Caco-2 (cell line): ENCODE measurements around the gene TMEM184B. TPM values are rescaled to one million over a fixed set of nuclear protein-coding genes. Genes with fewer than 3 reads are reported as not detected.

Experiments used
- BruUV-seq: library from RNA; stranded (reverse); fragments of 400-500 nt; replicated peaks from 2 replicates; lab custom pipeline; 2021; lab: Mats Ljungman, UMichigan
- CTCF ChIA-PET: fragments of 300-600 bp; sonication (Branson Sonifier 250); formaldehyde crosslinking; loops from one replicate; lab custom pipeline; 2022; ENCODE audit warnings: antibody characterized with exemption; lab: Charles Lee
- POLR2A ChIA-PET: fragments of 300-600 bp; sonication (Branson Sonifier 250); formaldehyde crosslinking; loops from one replicate; lab custom pipeline; 2022; ENCODE audit warnings: antibody characterized with exemption; lab: Charles Lee
- DNase-seq, 2 experiments: peaks; one replicate each; pipeline versions ENCODE4 v3.0.0 to v3.0.0-alpha.2; 2020 to 2022
- H3K27me3 ChIP-seq: replicated peaks from 2 replicates; pipeline ENCODE4 v1.6.0; 2011; ENCODE audit warnings: low read length; ENCODE audit not compliant: control insufficient read depth, insufficient read depth
- H3K36me3 ChIP-seq: 2 replicates; pipeline ENCODE4 v1.5.1; 2011; ENCODE audit warnings: low read length; ENCODE audit not compliant: control insufficient read depth, insufficient read depth
- H3K4me1 ChIP-seq: fragments of 250-450 bp; sonication (Bioruptor Pico); 2 replicates; pipeline ENCODE4 v1.5.1; 2020; ENCODE audit warnings: mild to moderate bottlenecking
- H3K4me3 ChIP-seq: 2 replicates; pipeline ENCODE4 v1.5.1; 2011; ENCODE audit warnings: low read depth, mild to moderate bottlenecking, control low read depth, low read length
- H3K9me3 ChIP-seq: fragments of 250-450 bp; sonication (Bioruptor Pico); 2 replicates; pipeline ENCODE4 v1.5.1; 2020; ENCODE audit warnings: mild to moderate bottlenecking, moderate library complexity
- H3K27ac Mint-ChIP-seq: one replicate; pipeline ENCODE4 v1.8.0; 2022; ENCODE audit warnings: mixed read lengths; ENCODE audit not compliant: unreplicated experiment
- H3K27me3 Mint-ChIP-seq: one replicate; pipeline ENCODE4 v1.8.0; 2022; ENCODE audit warnings: mixed read lengths; ENCODE audit not compliant: insufficient read depth, unreplicated experiment
- H3K36me3 Mint-ChIP-seq: one replicate; pipeline ENCODE4 v1.8.0; 2022; ENCODE audit warnings: mild to moderate bottlenecking, mixed read lengths; ENCODE audit not compliant: insufficient read depth, unreplicated experiment
- H3K4me1 Mint-ChIP-seq: one replicate; pipeline ENCODE4 v1.8.0; 2022; ENCODE audit warnings: low read depth, mixed read lengths; ENCODE audit not compliant: unreplicated experiment
- H3K4me3 Mint-ChIP-seq: one replicate; pipeline ENCODE4 v1.8.0; 2022; ENCODE audit warnings: mild to moderate bottlenecking, moderate library complexity, mixed read lengths; ENCODE audit not compliant: unreplicated experiment
- H3K9me3 Mint-ChIP-seq: one replicate; pipeline ENCODE4 v1.8.0; 2022; ENCODE audit warnings: mixed read lengths; ENCODE audit not compliant: unreplicated experiment
- CTCF ChIP-seq, 2 experiments: fragments of 200-600 bp in 1 of 2; IDR thresholded peaks; 1 replicate in 1 of 2; 2 replicates in 1 of 2; pipeline versions ENCODE4 v1.5.1 to v1.8.0; 2011 to 2022; ENCODE audit warnings: antibody characterized with exemption in 1 of 2, control low read depth in 1 of 2, inconsistent platforms in 1 of 2, low read depth in 1 of 2, low read length in 1 of 2, mild to moderate bottlenecking in 1 of 2, moderate library complexity in 1 of 2; ENCODE audit not compliant: insufficient read depth in 1 of 2, severe bottlenecking in 1 of 2, unreplicated experiment in 1 of 2
- intact Hi-C: fragments of 100-400 bp; cut with micrococcal nuclease; formaldehyde crosslinking; loops from one replicate; pipeline ENCODE4 v1.10.0; 2022; ENCODE audit not compliant: unreplicated experiment
- total RNA-seq: library from RNA; stranded (reverse); gene quantifications from 2 replicates; pipeline ENCODE4 v1.2.3, GENCODE V29; 2022

The TMEM184B gene
- total RNA-seq, 1 experiment from 2014 or later = 53.3 TPM

- ChIA-PET POLR2A (no interaction called here), CTCF (interaction anchor here (0.6 kb wide), 1 partner anchor 153 kb away, joined by 3 read pairs; no protein-coding TSS in a partner anchor)
- no TSS peak for BruUV-seq
Measured at GRCh38 chr22:38193580-38193979, 79.2 kb downstream of the TMEM184B start.

GRCh38 chr22:38192475-38192863 lies 80.3 kb downstream of the TMEM184B start:
- peaks cover 26% of the 10 kb centered on the region for H3K4me1 ChIP-seq
- peaks cover 6% of the 10 kb centered on the region for H3K36me3 Mint-ChIP-seq
- no peaks in the 10 kb centered on the region for H3K36me3 ChIP-seq
- no peaks in the 10 kb centered on the region for H3K27me3 ChIP-seq
- DNase-seq = no peak
- peak overlapping the region; percentile 14 for H3K27ac Mint-ChIP-seq
- intact Hi-C loops = no loop called here
- no peaks in the 10 kb centered on the region for H3K27me3 Mint-ChIP-seq
- peaks cover 24% of the 10 kb centered on the region for H3K4me1 Mint-ChIP-seq
- BruUV-seq = no TSS peak
- no peak overlapping the region for H3K4me3 ChIP-seq
- ChIA-PET POLR2A (interaction anchor here (1.0 kb wide), 1 partner anchor 10 kb away, joined by 3 read pairs; no protein-coding TSS in a partner anchor), CTCF (no interaction called here)
- TF ChIP-seq CTCF (IDR thresholded peaks at IDR 0.05; ENCODE audit: insufficient read depth in 1 of 2, low read depth in 1 of 2, low read length in 1 of 2, severe bottlenecking in 1 of 2, unreplicated experiment in 1 of 2) = no peak
- no peaks in the 10 kb centered on the region for H3K9me3 ChIP-seq
- H3K4me3 Mint-ChIP-seq = no peak overlapping the region
- H3K9me3 Mint-ChIP-seq = no peaks in the 10 kb centered on the region

More at GRCh38 chr22:38193580-38193979, 79.2 kb downstream of the TMEM184B start:
- peaks cover 22% of the 10 kb centered on the region for H3K4me1 ChIP-seq
- no peak overlapping the region for H3K4me3 ChIP-seq
- no peak overlapping the region for H3K4me3 Mint-ChIP-seq
- no peak for TF ChIP-seq CTCF (IDR thresholded peaks at IDR 0.05; ENCODE audit: insufficient read depth in 1 of 2, low read depth in 1 of 2, low read length in 1 of 2, severe bottlenecking in 1 of 2, unreplicated experiment in 1 of 2)
- peak in 1 of 2 experiments; percentile 38 for DNase-seq
- H3K4me1 Mint-ChIP-seq = peaks cover 24% of the 10 kb centered on the region
- no peaks in the 10 kb centered on the region for H3K27me3 ChIP-seq
- H3K27ac Mint-ChIP-seq = no peak overlapping the region
- H3K36me3 ChIP-seq = no peaks in the 10 kb centered on the region
- H3K27me3 Mint-ChIP-seq = no peaks in the 10 kb centered on the region
- intact Hi-C loops = no loop called here
- no peaks in the 10 kb centered on the region for H3K9me3 Mint-ChIP-seq
- no peaks in the 10 kb centered on the region for H3K9me3 ChIP-seq
- peaks cover 5% of the 10 kb centered on the region for H3K36me3 Mint-ChIP-seq

GRCh38 chr22:38191731-38192474 lies 80.9 kb downstream of the TMEM184B start:
- ChIA-PET CTCF (no interaction called here), POLR2A (interaction anchor here (1.0 kb wide), 1 partner anchor 10 kb away, joined by 3 read pairs; no protein-coding TSS in a partner anchor)
- Histone ChIP-seq H3K9me3 (no peaks in the 10 kb centered on the region), H3K36me3 (no peaks in the 10 kb centered on the region), H3K4me1 (peaks cover 28% of the 10 kb centered on the region), H3K27me3 (no peaks in the 10 kb centered on the region), H3K4me3 (no peak overlapping the region)
- no peak for TF ChIP-seq CTCF (IDR thresholded peaks at IDR 0.05; ENCODE audit: insufficient read depth in 1 of 2, low read depth in 1 of 2, low read length in 1 of 2, severe bottlenecking in 1 of 2, unreplicated experiment in 1 of 2)
- H3K27me3 Mint-ChIP-seq = no peaks in the 10 kb centered on the region
- H3K27ac Mint-ChIP-seq = peak overlapping the region; percentile 14
- H3K9me3 Mint-ChIP-seq = no peaks in the 10 kb centered on the region
- BruUV-seq = no TSS peak
- no peak overlapping the region for H3K4me3 Mint-ChIP-seq
- intact Hi-C loops = no loop called here
- peaks cover 6% of the 10 kb centered on the region for H3K36me3 Mint-ChIP-seq
- no peak for DNase-seq
- peaks cover 26% of the 10 kb centered on the region for H3K4me1 Mint-ChIP-seq
